KMS-11 (cell line): ENCODE data around the gene GTPBP4.

Source experiments
- H2AFZ ChIP-seq: fragments of 200-600 bp; sonication (generic); 2 replicates; pipeline ENCODE4 v1.6.1; 2016; ENCODE audit warnings: antibody characterized with exemption, mixed run types, low read depth
- H3K27ac ChIP-seq: fragments of 200-600 bp; sonication (generic); 2 replicates; pipeline ENCODE4 v1.6.1; 2016; ENCODE audit warnings: mild to moderate bottlenecking, mixed run types
- H3K27me3 ChIP-seq: fragments of 200-600 bp; sonication (generic); 2 replicates; pipeline ENCODE4 v1.6.1; 2017; ENCODE audit warnings: mild to moderate bottlenecking, low read depth, mixed run types, moderate library complexity; ENCODE audit not compliant: insufficient read depth
- H3K36me3 ChIP-seq: fragments of 200-600 bp; sonication (generic); 2 replicates; pipeline ENCODE4 v1.6.1; 2017; ENCODE audit warnings: mild to moderate bottlenecking, mixed run types; ENCODE audit not compliant: insufficient read depth
- H3K4me1 ChIP-seq: fragments of 200-600 bp; sonication (generic); 2 replicates; pipeline ENCODE4 v1.6.1; 2016; ENCODE audit warnings: mild to moderate bottlenecking, low read depth, mixed run types; ENCODE audit not compliant: poor library complexity, severe bottlenecking
- H3K4me2 ChIP-seq: fragments of 200-600 bp; sonication (generic); 2 replicates; pipeline ENCODE4 v1.7.0; 2016; ENCODE audit warnings: mild to moderate bottlenecking, mixed run types
- H3K4me3 ChIP-seq: fragments of 200-600 bp; sonication (generic); IDR thresholded peaks from 2 replicates; pipeline ENCODE4 v1.6.1; 2017; ENCODE audit warnings: low read depth, low read length, mixed read lengths; ENCODE audit not compliant: insufficient read depth
- H3K79me2 ChIP-seq: fragments of 200-600 bp; sonication (generic); 2 replicates; pipeline ENCODE4 v1.6.1; 2016; ENCODE audit warnings: low read depth, mixed run types; ENCODE audit not compliant: insufficient read depth
- H3K9ac ChIP-seq: fragments of 200-600 bp; sonication (generic); 2 replicates; pipeline ENCODE4 v1.6.1; 2016; ENCODE audit warnings: mild to moderate bottlenecking, mixed run types
- H4K20me1 ChIP-seq: fragments of 200-600 bp; sonication (generic); 2 replicates; pipeline ENCODE4 v1.6.1; 2016; ENCODE audit warnings: mild to moderate bottlenecking, mixed run types; ENCODE audit not compliant: insufficient read depth
- CTCF ChIP-seq: fragments of 200-600 bp; sonication (generic); conservative IDR thresholded peaks from 2 replicates; pipeline ENCODE4 v1.6.1; 2017; ENCODE audit warnings: low read depth, mild to moderate bottlenecking, antibody characterized with exemption, low read length, moderate library complexity, mixed read lengths

GTPBP4 gene

DNA sequence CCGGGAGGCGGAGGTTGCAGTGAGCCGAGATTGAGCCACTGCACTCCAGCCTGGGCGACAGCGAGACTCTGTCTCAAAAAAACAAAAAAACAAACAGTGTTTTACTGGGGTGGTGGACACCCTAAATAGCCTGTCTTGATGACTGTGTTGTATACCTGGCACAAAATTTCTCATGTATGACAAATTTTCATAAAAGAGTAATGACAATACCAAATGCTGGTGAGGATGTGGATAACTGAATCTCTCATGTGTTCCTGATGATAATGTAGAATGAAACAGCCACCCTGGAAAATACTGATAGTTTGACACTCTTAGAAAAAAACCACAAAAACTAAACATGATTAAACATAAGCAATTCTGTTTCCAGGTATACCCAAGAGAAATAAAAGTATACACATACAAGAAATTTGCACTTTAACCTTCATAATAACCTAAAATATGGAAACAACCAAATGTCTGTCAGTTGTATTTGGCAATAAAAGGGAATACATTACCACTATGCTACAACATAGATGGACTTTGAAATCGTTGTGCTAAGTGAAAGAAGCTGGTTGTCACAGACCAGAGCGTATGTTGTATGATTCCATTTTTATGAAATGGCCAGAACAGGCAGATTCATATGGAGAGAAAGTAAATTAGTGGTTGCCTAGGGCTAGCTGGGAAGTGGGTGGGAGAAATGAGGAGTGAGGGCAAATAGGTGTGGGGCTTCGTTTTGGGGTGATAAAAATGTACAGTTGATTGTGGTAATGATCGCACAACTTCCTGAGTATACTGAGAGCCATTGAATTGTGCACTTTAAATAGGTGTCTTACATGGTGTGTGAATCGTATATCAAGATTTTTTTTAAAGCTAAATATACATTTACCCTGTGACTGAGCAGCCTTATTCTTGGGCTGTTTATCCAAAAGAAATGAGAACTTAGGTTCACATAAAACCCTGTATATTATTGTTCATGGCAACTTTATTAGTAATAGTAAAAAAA lies 80.4 kb downstream of the GTPBP4 start:
- Histone ChIP-seq H3K27ac (no peak overlapping the region), H3K4me1 (no peaks in the 10 kb centered on the region), H3K4me2 (no peak overlapping the region), H3K27me3 (no peaks in the 10 kb centered on the region), H3K36me3 (no peaks in the 10 kb centered on the region), H3K9ac (no peak overlapping the region), H4K20me1 (no peaks in the 10 kb centered on the region), H3K79me2 (no peaks in the 10 kb centered on the region), H3K4me3 (no peak overlapping the region), H2AFZ (no peak overlapping the region)
- TF ChIP-seq CTCF, result no peak
